CD4-positive, alpha-beta memory T cell (primary cell): Measurements from ENCODE around the gene TTC19. TPM values are rescaled to one million over a fixed set of nuclear protein-coding genes. Genes with fewer than 3 reads are reported as not detected.
A peak's percentile ranks its signal among the peaks of the same experiment; 100 is the strongest.

Source experiments
- CTCF ChIA-PET: fragments of 350-600 bp; sonication (Branson Sonifier 250); formaldehyde crosslinking; loops from one replicate; lab custom pipeline; 2021; ENCODE audit warnings: inconsistent platforms; ENCODE audit not compliant: partially characterized antibody; lab: Charles Lee
- POLR2A ChIA-PET: fragments of 350-600 bp; sonication (Branson Sonifier 250); formaldehyde crosslinking; loops from one replicate; lab custom pipeline; 2021; ENCODE audit not compliant: partially characterized antibody; lab: Charles Lee
- DNase-seq, 5 donors: peaks; one replicate each; pipeline versions ENCODE4 v3.0.0 to v3.0.0-alpha.2; 2020 to 2022; ENCODE audit warnings: mixed read lengths in 1 of 5
- H3K27ac ChIP-seq: one replicate; pipeline ENCODE4 v1.7.0; 2013; ENCODE audit warnings: low read depth, low read length
- H3K27me3 ChIP-seq: 2 replicates; pipeline ENCODE4 v1.7.0; 2013; ENCODE audit warnings: mild to moderate bottlenecking, low read length, moderate library complexity; ENCODE audit not compliant: insufficient read depth
- H3K36me3 ChIP-seq: 2 replicates; pipeline ENCODE4 v1.7.0; 2013; ENCODE audit warnings: mild to moderate bottlenecking, low read length, moderate library complexity; ENCODE audit not compliant: insufficient read depth
- H3K4me1 ChIP-seq: 2 replicates; pipeline ENCODE4 v1.7.0; 2013; ENCODE audit warnings: mild to moderate bottlenecking, low read length, moderate library complexity; ENCODE audit not compliant: insufficient read depth
- H3K4me3 ChIP-seq, 2 donors: one replicate each; pipeline ENCODE4 v1.7.0; 2013; ENCODE audit warnings: low read length in 2 of 2, mild to moderate bottlenecking in 1 of 2
- H3K9me3 ChIP-seq, 2 donors: one replicate each; pipeline ENCODE4 v1.7.0; 2013; ENCODE audit warnings: low read length in 2 of 2, control low read depth in 1 of 2; ENCODE audit not compliant: control insufficient read depth in 1 of 2
- H3K27ac Mint-ChIP-seq, 7 donors: one replicate each; pipeline ENCODE4 v1.8.0; 2020 to 2021; ENCODE audit warnings: mixed read lengths in 7 of 7, mild to moderate bottlenecking in 6 of 7, inconsistent platforms in 3 of 7, moderate library complexity in 3 of 7
- H3K27me3 Mint-ChIP-seq, 2 donors: one replicate each; pipeline ENCODE4 v1.8.0; 2020 to 2021; ENCODE audit warnings: mixed read lengths in 2 of 2
- H3K36me3 Mint-ChIP-seq, 2 donors: one replicate each; pipeline ENCODE4 v1.8.0; 2020 to 2021; ENCODE audit warnings: mixed read lengths in 2 of 2, inconsistent platforms in 1 of 2, mild to moderate bottlenecking in 1 of 2
- H3K4me1 Mint-ChIP-seq, 4 donors: one replicate each; pipeline ENCODE4 v1.8.0; 2020 to 2021; ENCODE audit warnings: mixed read lengths in 4 of 4, mild to moderate bottlenecking in 1 of 4
- H3K4me3 Mint-ChIP-seq, 8 donors: one replicate each; pipeline ENCODE4 v1.8.0; 2020 to 2021; ENCODE audit warnings: mixed read lengths in 8 of 8, mild to moderate bottlenecking in 7 of 8, moderate library complexity in 6 of 8, inconsistent platforms in 3 of 8
- H3K9me3 Mint-ChIP-seq, 8 donors: one replicate each; pipeline ENCODE4 v1.8.0; 2020 to 2021; ENCODE audit warnings: mixed read lengths in 8 of 8, mild to moderate bottlenecking in 5 of 8, inconsistent platforms in 3 of 8, moderate library complexity in 1 of 8
- intact Hi-C: fragments of 100-400 bp; cut with micrococcal nuclease; formaldehyde crosslinking; loops from one replicate; pipeline ENCODE4 v1.15.1; 2023
- polyA plus RNA-seq, 2 donors: library from polyadenylated mRNA; unstranded; fragments of 300-500 nt; fragmentation: Illumina TruSeq; gene quantifications; one replicate each; pipeline ENCODE4 v1.2.3, GENCODE V29; 2021
- total RNA-seq, 2 experiments: library from RNA; stranded (reverse); gene quantifications; one replicate each; pipeline ENCODE4 v1.2.3, GENCODE V29; 2021

TTC19 gene
- total and polyA plus RNA-seq, 4 experiments from 2014 or later: 34.1 to 61.4 (median 37.1) TPM

DNA sequence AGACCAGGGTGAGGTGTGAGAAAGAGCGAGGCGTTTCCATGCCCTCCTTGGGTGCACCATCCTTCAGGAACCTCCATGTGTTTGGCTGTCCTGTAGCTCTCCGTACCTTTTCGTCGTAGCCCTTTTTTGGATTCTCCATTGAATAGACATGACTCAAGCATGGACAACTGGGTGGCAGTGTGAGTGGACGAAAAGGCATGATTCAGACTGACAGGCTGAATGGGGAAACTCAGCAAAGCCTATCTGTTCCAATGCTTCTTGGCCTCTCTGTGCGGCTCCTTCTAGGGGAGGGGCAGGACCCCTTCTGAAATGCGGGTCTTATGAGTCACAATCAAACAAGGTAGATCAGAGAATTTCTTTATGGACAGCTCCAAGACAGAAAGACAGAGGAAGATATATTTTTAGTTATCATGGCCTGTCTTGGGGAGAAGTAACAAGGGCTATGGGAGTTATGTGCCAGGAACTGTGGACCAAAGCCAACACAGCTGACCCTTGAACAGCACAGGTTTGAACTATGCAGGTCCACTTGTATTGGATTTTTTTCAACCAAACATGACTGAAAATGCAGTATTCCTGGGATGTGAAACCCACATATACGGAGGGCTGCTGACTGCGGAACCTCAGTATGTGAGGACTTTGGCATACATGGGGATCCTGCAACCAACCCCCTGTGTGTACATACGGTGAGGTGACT lies 31.8 kb upstream of the TTC19 start:
- H3K9me3 Mint-ChIP-seq: no peaks in the 10 kb centered on the region
- ChIA-PET POLR2A (no interaction called here), CTCF (no interaction called here)
- H3K27ac Mint-ChIP-seq: peak overlapping the region in 1 of 7 donors; percentile 19
- H3K4me3 ChIP-seq: no peak overlapping the region
- no peaks in the 10 kb centered on the region for H3K36me3 Mint-ChIP-seq
- H3K9me3 ChIP-seq: no peaks in the 10 kb centered on the region
- no peaks in the 10 kb centered on the region for H3K36me3 ChIP-seq
- peaks cover 7 to 11% of the 10 kb centered on the region in 2 donors for H3K27me3 Mint-ChIP-seq
- intact Hi-C loops: no loop called here
- no peak for DNase-seq
- no peaks in the 10 kb centered on the region for H3K27me3 ChIP-seq
- H3K27ac ChIP-seq: no peak overlapping the region
- H3K4me1 ChIP-seq: no peaks in the 10 kb centered on the region
- no peak overlapping the region for H3K4me3 Mint-ChIP-seq
- H3K4me1 Mint-ChIP-seq: peaks cover 0 to 4% (median under 1%) of the 10 kb centered on the region in 4 donors

- Mint-ChIP-seq H3K4me1 (peaks cover 0 to 4% (median under 1%) of the 10 kb centered on the region in 4 donors), H3K4me3 (no peak overlapping the region), H3K9me3 (no peaks in the 10 kb centered on the region), H3K27me3 (peaks cover 7 to 11% of the 10 kb centered on the region in 2 donors), H3K27ac (no peak overlapping the region), H3K36me3 (peaks cover 0 to 2% of the 10 kb centered on the region in 2 donors)
- no peaks in the 10 kb centered on the region for H3K27me3 ChIP-seq
- intact Hi-C loops: no loop called here
- H3K36me3 ChIP-seq: no peaks in the 10 kb centered on the region
- CTCF ChIA-PET: no interaction called here
- H3K9me3 ChIP-seq: no peaks in the 10 kb centered on the region
- POLR2A ChIA-PET: no interaction called here
- DNase-seq: no peak
- no peak overlapping the region for H3K4me3 ChIP-seq
- H3K4me1 ChIP-seq: no peaks in the 10 kb centered on the region
- no peak overlapping the region for H3K27ac ChIP-seq
These were observed 30.2 kb upstream of the TTC19 start for GRCh38 chr17:15969463-15969862.

- no peaks in the 10 kb centered on the region for H3K9me3 ChIP-seq
- H3K27me3 ChIP-seq: no peaks in the 10 kb centered on the region
- Mint-ChIP-seq H3K27me3 (peaks cover 5 to 6% of the 10 kb centered on the region in 2 donors), H3K27ac (no peak overlapping the region), H3K4me3 (no peak overlapping the region), H3K36me3 (peaks cover 5 to 7% of the 10 kb centered on the region in 2 donors), H3K9me3 (no peaks in the 10 kb centered on the region), H3K4me1 (peaks cover 0 to 4% (median under 1%) of the 10 kb centered on the region in 4 donors)
- no peaks in the 10 kb centered on the region for H3K4me1 ChIP-seq
- ChIA-PET CTCF (no interaction called here), POLR2A (no interaction called here)
- no peak overlapping the region for H3K4me3 ChIP-seq
- no peak overlapping the region for H3K27ac ChIP-seq
- no peaks in the 10 kb centered on the region for H3K36me3 ChIP-seq
- DNase-seq: no peak
- intact Hi-C loops: no loop called here
These were observed 29.1 kb upstream of the TTC19 start for GRCh38 chr17:15970500-15970899.

DNA sequence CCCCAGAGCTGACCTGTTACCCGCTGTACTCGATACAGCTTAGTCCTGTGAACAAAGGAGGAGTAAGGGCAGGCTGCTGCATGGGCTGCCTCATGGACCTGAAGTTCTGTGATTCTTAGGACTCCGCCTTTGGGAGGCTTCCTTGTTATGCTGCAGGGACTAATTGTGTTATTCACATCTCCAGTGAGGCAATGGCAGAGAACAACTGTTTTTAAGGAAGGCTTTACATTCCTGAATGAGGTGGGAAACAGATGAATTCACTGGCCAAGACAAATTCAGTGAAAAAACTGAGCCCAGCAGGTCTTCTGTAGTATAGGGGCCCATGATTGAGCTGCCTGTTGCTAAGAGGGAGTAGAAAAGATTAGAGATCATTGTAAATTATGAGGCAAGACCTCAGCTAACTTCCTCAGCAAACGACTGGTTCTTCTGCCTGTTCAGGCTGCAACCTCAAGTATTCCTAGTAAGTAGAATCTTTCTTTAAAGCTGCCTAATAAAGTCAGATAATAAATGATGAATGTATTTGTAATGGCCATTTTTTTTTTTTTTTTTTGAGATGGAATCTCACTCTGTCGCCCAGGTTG lies 28.4 kb upstream of the TTC19 start:
- no peak overlapping the region for H3K27ac ChIP-seq
- Mint-ChIP-seq H3K27me3 (peaks cover 5 to 6% of the 10 kb centered on the region in 2 donors), H3K9me3 (no peaks in the 10 kb centered on the region), H3K4me3 (no peak overlapping the region), H3K27ac (no peak overlapping the region), H3K4me1 (peaks cover 0 to 4% (median 0%) of the 10 kb centered on the region in 4 donors), H3K36me3 (peaks cover 7 to 8% of the 10 kb centered on the region in 2 donors)
- no peaks in the 10 kb centered on the region for H3K36me3 ChIP-seq
- H3K4me1 ChIP-seq: no peaks in the 10 kb centered on the region
- ChIA-PET POLR2A (no interaction called here), CTCF (no interaction called here)
- intact Hi-C loops: no loop called here
- no peaks in the 10 kb centered on the region for H3K9me3 ChIP-seq
- DNase-seq: no peak
- no peaks in the 10 kb centered on the region for H3K27me3 ChIP-seq
- H3K4me3 ChIP-seq: no peak overlapping the region

- Histone ChIP-seq H3K27ac (no peak overlapping the region), H3K4me3 (no peak overlapping the region), H3K36me3 (no peaks in the 10 kb centered on the region), H3K9me3 (no peaks in the 10 kb centered on the region), H3K4me1 (no peaks in the 10 kb centered on the region), H3K27me3 (no peaks in the 10 kb centered on the region)
- H3K27ac Mint-ChIP-seq: no peak overlapping the region
- H3K36me3 Mint-ChIP-seq: peaks cover 11 to 12% of the 10 kb centered on the region in 2 donors
- intact Hi-C loops: no loop called here
- no peaks in the 10 kb centered on the region for H3K9me3 Mint-ChIP-seq
- CTCF ChIA-PET: no interaction called here
- no peak for DNase-seq
- POLR2A ChIA-PET: no interaction called here
- H3K4me3 Mint-ChIP-seq: no peak overlapping the region
- peaks cover 4 to 5% of the 10 kb centered on the region in 2 donors for H3K27me3 Mint-ChIP-seq
- H3K4me1 Mint-ChIP-seq: peaks cover 0 to 1% (median under 1%) of the 10 kb centered on the region in 4 donors
These were observed 27.7 kb upstream of the TTC19 start for GRCh38 chr17:15971882-15972281.

DNA sequence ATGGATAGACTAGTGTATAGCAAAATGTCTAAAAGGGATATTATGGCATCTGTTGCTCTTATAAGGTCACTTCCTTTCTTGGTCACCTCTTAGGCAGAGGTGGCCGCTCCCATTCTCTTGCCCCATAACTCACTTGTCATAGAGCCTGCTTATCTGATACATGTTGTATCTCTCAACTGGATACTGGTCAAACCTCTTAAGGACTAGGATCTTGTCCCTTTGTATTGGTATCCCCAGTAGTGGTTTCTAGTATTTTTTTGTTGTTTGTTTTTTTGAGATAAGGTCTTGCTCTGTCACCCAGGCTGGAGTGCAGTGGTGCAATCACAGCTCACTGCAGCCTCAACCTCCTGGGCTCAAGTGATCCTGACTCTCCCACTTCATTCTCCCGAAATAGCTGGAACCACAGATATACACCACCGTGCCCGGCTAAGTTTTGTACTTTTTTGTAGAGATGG lies 27.1 kb upstream of the TTC19 start:
- H3K27me3 ChIP-seq: no peaks in the 10 kb centered on the region
- H3K36me3 ChIP-seq: peaks cover under 1% of the 10 kb centered on the region
- no peak overlapping the region for H3K27ac ChIP-seq
- H3K4me1 Mint-ChIP-seq: peaks cover 0 to 2% (median 0%) of the 10 kb centered on the region in 4 donors
- H3K4me3 Mint-ChIP-seq: no peak overlapping the region
- no peak overlapping the region for H3K27ac Mint-ChIP-seq
- DNase-seq: no peak
- no peaks in the 10 kb centered on the region for H3K4me1 ChIP-seq
- intact Hi-C loops: no loop called here
- ChIA-PET POLR2A (no interaction called here), CTCF (no interaction called here)
- no peaks in the 10 kb centered on the region for H3K9me3 Mint-ChIP-seq
- H3K36me3 Mint-ChIP-seq: peaks cover 15 to 17% of the 10 kb centered on the region in 2 donors
- H3K9me3 ChIP-seq: no peaks in the 10 kb centered on the region
- peaks cover 4 to 5% of the 10 kb centered on the region in 2 donors for H3K27me3 Mint-ChIP-seq
- H3K4me3 ChIP-seq: no peak overlapping the region

- no peaks in the 10 kb centered on the region for H3K4me1 ChIP-seq
- Mint-ChIP-seq H3K27ac (peak overlapping the region in 1 of 7 donors; percentile 22), H3K27me3 (peaks cover 2 to 4% of the 10 kb centered on the region in 2 donors), H3K4me3 (no peak overlapping the region), H3K9me3 (no peaks in the 10 kb centered on the region), H3K36me3 (peaks cover 20 to 21% of the 10 kb centered on the region in 2 donors), H3K4me1 (peaks cover 0 to 2% (median 0%) of the 10 kb centered on the region in 4 donors)
- intact Hi-C loops: no loop called here
- H3K27me3 ChIP-seq: no peaks in the 10 kb centered on the region
- no peak for DNase-seq
- no peaks in the 10 kb centered on the region for H3K9me3 ChIP-seq
- H3K4me3 ChIP-seq: no peak overlapping the region
- peaks cover 5% of the 10 kb centered on the region for H3K36me3 ChIP-seq
- POLR2A ChIA-PET: no interaction called here
- CTCF ChIA-PET: no interaction called here
- no peak overlapping the region for H3K27ac ChIP-seq
These were observed 26.6 kb upstream of the TTC19 start for GRCh38 chr17:15973016-15973415.
